NCI-H345 (cell line): Measurements from ENCODE around the gene ELMO3.

ENCODE experiments used
- DNase-seq: peaks from one replicate; lab custom pipeline; 2025; lab: John Stamatoyannopoulos, UW

Gene ELMO3

DNA sequence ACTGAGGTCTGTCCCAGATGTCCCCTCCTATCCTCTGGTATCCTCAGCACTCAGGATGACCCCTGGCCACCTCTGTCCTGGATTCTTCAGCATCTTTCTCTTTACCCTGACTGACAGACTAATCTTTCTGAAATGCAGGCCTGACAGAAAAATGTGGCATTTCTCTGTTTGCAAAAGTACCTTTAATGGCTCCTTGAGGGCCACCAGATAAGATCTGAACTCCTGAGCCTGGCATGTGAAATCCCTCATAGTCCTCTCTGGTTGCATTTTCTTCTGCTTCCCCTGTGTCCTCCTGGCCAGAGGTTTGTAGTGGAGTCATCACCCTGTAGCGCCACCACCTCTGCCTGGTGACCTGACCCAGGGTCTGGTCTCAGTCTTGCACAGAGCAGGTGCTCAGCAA is 2.0 kb upstream of the ELMO3 start:
- DNase-seq: no peak

- DNase-seq: no peak
Observed at GRCh38 chr16:67197704-67198103, 1.2 kb upstream of the ELMO3 start.

- peak; percentile 15 for DNase-seq
Observed at GRCh38 chr16:67198238-67198734, 645 bp upstream of the ELMO3 start.

- DNase-seq: peak; percentile 36
Observed at GRCh38 chr16:67199808-67200198, 872 bp downstream of the ELMO3 start.

- DNase-seq: no peak
Observed at GRCh38 chr16:67200491-67200890, 1.6 kb downstream of the ELMO3 start.

DNA sequence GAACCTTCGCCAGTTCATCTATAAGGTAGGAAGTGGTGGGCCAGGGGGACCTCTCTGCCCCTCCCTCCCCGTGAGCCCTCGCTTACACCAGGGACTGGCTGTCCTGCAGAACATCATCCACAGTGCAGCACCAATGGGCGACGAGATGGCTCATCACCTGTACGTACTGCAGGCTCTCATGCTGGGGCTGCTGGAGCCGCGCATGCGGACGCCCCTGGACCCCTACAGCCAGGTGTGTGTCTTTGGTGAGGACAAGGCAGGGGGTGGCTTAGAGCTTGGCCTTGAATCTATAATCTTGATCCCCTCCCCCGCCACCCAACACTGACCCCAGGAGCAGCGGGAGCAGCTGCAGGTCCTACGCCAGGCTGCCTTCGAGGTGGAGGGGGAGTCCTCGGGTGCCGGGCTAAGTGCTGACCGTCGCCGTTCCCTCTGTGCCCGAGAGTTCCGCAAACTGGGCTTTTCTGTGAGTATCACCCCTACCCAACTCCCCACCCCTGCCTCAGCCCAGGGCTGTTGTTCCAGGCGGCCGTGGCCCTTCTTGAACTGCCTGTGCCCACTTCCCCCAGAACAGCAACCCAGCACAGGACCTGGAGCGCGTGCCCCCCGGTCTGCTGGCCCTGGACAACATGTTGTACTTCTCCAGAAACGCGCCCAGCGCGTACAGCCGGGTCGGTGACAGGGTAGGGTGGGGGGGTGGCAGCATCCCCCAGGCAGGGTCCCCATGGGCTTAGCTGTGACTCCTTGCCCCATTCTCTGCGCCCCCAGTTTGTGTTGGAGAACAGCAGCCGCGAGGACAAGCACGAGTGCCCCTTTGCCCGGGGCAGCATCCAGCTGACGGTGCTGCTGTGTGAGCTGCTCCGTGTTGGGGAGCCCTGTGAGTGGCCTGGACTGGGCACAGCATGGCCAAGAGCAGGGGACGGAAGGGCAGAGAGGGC is 2.7 kb downstream of the ELMO3 start:
- DNase-seq: no peak

GRCh38 chr16:67202426-67202825 is 3.5 kb downstream of the ELMO3 start:
- no peak for DNase-seq

DNA sequence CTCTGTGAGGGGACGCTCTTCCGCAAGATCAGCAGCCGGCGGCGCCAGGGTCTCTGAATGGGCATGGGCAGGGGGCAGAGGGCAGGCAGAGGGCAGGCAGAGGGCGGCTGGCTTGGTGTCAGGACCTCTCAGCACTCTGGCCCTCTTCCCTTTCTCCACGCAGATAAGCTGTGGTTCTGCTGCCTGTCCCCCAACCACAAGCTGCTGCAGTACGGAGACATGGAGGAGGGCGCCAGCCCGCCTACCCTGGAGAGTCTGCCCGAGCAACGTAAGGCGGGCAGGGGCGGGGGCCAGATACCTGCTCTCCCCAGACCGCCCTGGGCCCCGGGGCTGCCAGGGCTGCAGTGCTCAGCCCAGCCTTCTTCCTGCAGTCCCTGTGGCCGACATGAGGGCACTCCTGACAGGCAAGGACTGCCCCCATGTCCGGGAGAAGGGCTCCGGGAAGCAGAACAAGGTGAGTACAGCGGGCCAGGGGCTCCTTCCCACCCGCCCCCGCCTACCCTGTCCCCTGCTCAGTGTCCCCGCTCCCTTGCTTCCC is 4.1 kb downstream of the ELMO3 start:
- no peak for DNase-seq

GRCh38 chr16:67204076-67204475 is 5.1 kb downstream of the ELMO3 start:
- no peak for DNase-seq

GRCh38 chr16:67206129-67206837 is 7.4 kb downstream of the ELMO3 start:
- no peak for DNase-seq

DNA sequence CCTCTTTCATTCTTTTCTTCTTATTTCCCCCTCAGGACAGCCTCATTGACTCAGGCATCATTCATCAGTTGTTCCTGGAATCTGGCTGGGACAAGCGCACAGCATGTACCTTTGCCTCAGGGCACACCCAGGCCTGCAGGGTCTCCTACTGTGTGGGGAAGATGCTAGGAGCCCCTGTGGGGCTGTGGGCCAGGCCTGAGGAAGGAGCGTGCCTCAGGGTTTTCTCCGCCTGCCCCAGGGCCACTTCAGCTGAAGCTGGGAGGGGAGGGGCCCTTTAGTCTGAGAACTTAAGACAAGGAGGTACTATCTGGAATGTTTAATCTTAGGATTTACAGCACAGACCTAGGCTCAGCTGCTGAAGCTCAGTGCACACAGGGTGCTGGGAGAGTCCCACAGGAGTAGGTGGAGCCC is 7.9 kb downstream of the ELMO3 start:
- DNase-seq: no peak

- no peak for DNase-seq
Observed at GRCh38 chr16:67207249-67208091, 8.5 kb downstream of the ELMO3 start.

GRCh38 chr16:67208154-67208896 is 9.4 kb downstream of the ELMO3 start:
- DNase-seq: no peak

GRCh38 chr16:67209565-67209964 is 10.6 kb downstream of the ELMO3 start:
- DNase-seq: no peak

DNA sequence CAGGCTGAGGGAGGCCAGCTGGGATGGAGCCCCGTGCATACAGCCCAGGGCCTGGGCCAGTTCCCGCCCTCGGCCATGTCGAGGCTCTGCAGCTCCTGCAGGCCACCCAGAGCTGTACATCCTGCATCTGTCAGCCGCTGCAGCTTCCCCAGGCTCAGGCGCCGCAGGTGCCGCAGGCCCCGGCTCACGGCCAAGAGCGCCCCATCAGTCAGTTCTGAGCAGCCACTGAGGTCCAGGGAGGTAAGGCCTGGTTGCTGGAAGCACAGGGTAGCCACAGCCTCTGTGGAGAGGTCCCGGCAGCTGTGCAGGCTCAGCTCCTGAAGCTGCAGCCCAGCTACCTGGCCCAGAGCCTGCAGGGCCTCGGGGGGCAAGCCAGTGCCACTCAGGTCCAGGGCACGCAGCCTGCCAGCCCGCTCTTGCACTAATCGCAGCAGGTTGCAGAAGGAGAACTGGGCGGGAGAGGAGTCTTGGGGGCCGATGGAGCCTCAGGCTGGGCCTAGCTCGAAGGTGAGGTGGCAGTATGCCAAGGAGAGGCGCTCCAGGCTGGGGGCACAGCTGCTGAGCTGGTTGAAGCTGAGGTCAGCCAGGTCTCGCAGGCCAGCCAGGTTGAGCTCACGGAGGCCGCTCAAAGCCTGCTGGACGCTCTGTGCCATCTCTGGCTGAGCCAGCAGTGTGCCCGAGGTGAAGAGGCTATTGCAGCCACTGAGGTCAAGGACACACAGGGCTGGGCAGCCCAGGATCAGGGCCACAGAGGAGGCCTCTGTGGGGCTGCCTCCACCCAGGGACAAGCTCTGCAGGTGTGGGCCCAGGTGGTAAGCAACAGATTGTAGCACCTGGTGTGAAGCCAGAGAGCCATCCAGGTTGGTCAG is 11.4 kb downstream of the ELMO3 start:
- DNase-seq: no peak

DNA sequence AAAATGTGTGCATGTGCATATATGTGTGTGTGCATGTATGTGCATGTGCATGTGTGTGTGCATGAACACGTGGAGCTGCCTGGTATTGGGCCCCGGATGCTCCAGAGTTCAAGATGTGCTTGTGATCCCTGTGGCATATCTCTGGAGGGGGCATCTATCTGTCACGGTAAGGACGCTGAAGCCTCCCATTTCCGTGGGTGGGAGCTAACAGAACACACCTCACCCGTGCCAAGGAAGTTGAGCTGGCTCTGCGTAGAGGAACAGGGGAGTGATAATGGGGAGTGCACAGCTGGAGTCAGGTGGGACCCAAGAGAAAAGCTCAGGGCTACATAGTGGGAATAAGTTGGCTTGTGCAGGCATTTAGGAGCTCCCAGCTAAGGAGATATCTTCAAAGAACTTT is 12.7 kb downstream of the ELMO3 start:
- DNase-seq: no peak

GRCh38 chr16:67212766-67213165 is 13.8 kb downstream of the ELMO3 start:
- DNase-seq: no peak

DNA sequence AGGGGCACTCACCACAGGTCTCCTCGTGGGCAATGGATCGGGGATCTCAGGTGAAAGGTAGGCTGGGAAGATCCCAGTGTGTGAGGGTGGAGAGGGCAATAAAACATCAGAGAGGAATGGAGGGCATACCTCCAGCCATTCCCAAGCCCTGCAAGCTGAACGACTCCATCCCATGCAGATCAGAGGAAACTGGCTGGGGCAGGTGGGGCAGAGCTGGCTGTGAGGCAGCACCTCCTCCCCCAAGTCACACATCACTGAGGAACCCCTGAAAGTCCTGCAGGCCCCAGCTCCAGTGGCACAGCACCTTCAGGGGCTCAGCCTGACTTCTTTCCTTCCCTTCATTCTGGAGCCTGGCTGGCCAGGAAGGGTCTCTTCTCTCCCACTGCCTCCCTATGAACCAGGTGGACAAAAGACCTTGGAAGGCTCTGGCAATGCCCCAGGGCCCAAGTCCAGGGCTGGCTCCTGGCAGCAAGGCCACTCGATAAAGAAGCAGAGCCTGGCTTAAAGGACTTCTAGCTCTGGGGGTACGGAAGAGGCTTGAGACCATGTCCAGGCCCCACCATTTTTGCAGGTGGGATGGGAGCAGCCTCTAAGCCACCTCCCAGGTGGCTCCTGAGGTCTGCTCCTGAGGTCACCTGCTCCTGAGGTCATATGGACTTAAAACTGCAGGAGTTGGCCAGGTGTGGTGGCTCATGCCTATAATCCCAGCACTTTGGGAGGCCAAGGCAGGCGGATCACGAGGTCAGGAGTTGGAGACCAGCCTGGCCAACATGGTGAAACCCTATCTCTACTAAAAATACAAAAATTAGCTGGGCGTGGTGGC is 14.5 kb downstream of the ELMO3 start:
- no peak for DNase-seq

DNA sequence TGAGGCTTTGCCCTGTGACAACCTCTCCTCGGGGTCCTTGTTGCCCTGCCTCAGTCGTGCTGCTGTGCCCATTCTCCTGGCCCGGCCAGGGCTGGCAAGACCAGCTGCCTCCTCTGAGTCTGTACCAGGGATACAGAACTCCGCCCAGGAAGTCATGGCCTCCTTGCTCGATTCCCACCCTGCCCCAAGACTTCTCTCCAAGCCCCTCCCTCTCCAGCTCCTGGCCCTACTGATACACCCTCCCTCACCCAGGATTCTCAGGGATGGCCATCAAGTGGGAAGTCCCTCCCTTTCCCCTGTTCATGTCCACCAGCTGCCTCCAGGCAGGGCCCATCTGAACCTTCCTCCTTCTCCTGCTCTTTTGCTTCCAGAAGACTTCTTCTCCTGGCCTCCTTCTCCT is 16.8 kb downstream of the ELMO3 start:
- DNase-seq: no peak
